Activated CD4-positive, alpha-beta T cell treated with anti-CD3 and anti-CD28 coated beads, Interleukin-2, amount 50 U/mL, for 24 hours (primary cell): ENCODE measurements around the gene AUTS2.
"Not testable (repeated sequence)": the region's sequence is repeated elsewhere in the genome, so short reads cannot be mapped to it uniquely, and the experiment has no call there.

Source experiments
- DNase-seq, 2 donors: peaks; one replicate each; pipeline ENCODE4 v3.0.0-alpha.2; 2020; ENCODE audit warnings: low read depth in 1 of 2, low spot score in 1 of 2

Gene AUTS2

DNA sequence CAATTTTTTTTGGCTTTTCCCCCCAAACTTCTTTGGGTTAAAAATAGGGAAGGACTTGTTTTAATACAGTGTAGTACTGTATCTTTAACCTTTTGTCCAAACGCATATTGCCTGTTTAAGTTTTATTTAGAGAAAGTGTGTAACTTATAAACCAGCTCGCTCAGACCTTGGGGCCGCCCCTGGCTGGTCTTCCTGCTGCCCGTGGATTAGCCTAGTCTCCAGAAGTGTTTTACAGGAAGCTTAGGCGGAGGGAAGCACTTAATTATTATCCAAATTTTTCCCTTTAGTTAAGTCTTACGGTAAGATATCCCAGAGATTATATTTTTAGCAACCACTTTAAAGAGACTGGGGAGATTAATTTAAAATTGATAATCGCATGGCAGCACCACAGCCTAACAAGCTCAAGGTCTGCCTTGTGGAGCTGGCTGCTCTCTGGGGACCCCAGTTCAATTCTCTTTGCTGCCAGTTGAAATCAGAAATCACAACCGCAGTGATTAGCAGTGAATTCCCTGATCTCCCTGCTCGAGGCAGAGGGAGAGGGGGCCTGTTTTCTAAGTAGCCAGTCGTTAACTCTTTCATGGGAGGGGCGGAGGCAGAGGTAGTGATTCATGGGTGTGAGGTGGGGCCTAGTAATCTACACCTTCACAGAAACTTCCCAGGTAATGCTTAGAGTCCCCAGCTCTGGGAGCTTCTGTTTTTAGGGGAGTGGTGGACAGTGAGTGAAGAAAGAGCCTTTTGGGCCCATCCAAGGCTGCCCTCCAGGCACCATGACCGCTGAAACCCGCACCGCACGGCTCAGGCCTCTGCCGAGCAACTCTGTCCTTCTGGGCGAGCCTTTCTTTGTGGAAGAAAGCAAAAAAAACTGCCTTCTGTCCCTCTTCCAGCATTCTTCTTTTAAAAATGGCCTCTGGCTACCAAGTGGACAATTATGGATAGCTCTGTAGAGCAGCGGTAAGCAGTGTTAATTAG is 984.9 kb downstream of the AUTS2 start:
- no peak for DNase-seq

- DNase-seq = no peak
Measured at GRCh38 chr7:70583965-70584883, 985.9 kb downstream of the AUTS2 start.

DNA sequence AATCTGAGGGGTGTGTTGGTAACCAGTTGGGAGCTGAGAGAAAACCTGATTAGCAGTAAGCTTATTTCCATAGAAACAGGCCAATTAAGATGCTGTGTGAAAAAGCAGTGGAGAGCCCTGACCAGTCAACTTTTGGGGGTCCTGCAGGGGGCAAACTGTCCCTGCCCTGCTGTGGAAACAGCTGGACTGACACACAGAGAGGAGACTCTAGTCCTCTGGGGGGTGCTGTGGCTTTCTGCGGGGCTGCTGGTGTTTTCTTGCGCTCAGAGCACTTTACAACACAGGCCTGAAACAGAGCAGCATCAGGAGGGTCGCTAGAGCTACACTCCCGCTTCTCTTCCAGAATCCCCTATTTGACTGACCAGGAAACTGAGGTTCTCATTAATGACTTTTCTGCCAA is 986.8 kb downstream of the AUTS2 start:
- DNase-seq = no peak

- DNase-seq = no peak
Measured at GRCh38 chr7:70586822-70587221, 988.5 kb downstream of the AUTS2 start.

GRCh38 chr7:70587739-70588138 is 989.5 kb downstream of the AUTS2 start:
- no peak for DNase-seq

- DNase-seq = no peak
Measured at GRCh38 chr7:70588191-70588921, 990.1 kb downstream of the AUTS2 start.

DNA sequence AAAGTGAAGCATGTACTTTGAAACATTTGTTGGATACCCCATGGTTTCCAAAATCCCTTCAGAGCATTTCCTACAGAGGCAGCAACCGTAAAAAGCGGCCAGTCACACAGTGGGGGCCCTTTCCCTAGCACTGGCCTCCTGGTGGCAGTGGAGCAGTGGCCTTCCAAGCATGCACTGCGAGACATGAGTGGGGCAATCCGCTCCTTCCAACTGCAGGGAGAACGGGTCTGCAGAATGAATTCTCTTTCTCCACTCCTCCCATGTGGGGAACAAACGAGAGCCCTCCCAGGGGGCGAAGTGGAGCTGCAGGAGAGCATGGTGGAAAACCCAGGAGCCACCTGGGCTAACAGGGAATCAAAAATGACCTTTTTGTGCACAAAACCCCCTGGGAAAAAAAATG is 990.7 kb downstream of the AUTS2 start:
- DNase-seq = no peak

DNA sequence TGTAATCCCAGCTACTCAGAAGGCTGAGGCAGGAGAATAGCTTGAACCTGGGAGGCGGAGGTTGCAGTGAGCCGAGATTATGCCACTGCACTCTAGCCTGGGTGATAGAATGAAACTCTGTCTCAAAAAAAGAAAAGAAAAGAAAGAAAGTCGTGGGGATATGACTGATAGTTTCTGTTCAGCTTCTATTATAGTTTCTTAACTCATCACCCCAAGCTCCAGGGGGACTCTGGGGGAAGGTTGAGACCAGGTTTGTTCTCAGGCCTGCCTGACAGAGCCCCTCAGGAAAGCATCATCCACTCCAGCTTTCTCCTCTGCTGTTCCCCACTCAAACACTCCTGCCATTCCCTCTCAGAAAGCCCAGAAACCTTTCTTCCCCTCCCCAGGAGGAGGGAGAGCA is 991.3 kb downstream of the AUTS2 start:
- DNase-seq = no peak

DNA sequence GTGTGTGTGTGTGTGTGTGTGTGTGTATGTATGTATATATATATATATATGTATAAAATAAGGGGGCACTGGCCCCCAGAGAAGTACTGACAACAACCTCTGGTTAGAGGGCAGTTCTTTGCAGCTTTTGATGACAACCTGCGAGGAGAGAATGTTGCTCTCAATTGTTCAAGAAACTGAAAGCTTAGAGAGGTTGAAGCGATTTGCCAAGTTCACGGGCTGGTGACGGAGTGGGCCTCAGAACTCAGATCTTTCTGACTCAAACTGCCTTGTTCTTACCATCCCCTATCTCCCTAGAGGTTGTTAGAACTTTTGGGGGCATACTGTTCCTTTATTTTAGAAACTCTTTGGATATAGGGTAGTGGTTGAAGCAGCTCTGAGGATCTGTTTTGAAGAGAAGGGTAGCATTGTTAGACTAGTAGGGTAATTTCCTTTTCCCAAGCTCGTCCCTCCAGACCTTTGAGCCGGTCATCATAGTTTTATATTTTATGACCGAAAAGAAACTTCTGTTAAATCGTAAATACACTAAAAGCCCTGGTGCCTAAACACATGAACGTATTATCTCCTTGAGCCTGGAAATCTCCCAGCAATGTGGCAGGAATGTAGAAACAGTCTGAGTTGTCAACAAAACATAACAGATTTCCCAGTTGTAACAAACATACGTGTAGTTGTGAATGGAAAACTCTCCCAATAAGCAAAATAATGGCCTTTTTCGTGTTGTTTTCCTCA is 992.0 kb downstream of the AUTS2 start:
- DNase-seq = no peak

- no peak for DNase-seq
Measured at GRCh38 chr7:70591643-70592042, 993.4 kb downstream of the AUTS2 start.

DNA sequence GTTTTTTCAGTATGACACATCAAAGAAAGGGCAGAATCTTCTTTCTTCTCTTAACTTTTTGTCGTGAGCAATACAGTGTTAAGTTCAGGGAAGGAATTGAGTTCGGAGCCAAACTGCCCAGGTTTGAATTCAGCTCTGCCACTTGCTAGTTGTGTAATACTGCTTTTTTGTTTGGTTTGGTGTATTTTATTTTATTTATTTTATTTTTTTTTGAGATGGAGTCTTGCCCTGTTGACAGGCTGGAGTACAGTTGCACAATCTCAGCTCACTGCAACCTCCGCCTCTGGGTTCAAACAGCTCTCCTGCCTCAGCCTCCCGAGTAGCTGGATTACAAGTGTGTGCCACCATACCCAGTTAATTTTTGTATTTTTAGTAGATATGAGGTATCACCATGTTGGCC is 993.9 kb downstream of the AUTS2 start:
- no peak for DNase-seq

DNA sequence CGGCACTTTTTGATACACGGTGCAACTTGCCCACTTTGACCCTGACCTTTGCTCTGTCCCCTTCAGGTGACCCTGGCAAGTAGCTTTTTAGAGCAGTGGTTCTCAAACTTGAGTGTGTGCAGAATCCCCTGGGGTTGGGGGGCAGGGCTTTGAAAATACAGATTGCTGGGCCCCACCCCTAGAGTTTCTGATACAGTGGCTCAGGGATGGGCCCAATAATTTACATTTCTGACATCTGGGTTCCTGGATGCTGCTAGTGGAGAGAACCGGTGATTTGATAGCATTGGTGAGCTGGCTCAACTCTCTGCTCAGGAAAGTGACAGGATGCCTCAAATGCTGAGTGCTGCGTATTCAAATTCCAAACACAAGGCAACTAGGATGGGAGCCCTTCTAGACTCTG is 995.9 kb downstream of the AUTS2 start:
- DNase-seq = no peak

GRCh38 chr7:70594885-70595284 is 996.6 kb downstream of the AUTS2 start:
- not testable (repeated sequence) for DNase-seq

- no peak for DNase-seq
Measured at GRCh38 chr7:70595370-70595754, 997.1 kb downstream of the AUTS2 start.

- peak in 1 of 2 donors; percentile 0 for DNase-seq
Measured at GRCh38 chr7:70595755-70596597, 997.7 kb downstream of the AUTS2 start.

- no peak for DNase-seq
Measured at GRCh38 chr7:70596598-70596913, 998.3 kb downstream of the AUTS2 start.

DNA sequence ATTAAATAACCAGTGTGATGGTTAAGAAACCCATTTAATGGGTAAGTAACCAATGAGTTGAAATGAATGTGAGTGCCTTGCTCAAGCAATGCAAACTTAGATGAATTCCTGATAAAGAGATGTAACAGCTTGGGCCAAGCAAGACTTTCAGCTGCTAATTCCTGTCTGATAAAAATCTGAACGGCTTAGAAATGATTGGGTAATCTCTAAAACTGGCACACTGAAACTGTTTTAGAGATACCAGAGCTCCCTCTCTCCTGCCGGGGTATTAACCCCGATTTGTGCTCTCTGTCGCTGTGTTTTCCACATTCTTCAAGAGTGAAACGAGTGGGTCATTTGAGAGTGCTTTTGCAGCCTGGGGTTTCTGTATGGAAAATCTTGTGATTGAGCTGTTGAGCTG is 998.8 kb downstream of the AUTS2 start:
- no peak for DNase-seq

GRCh38 chr7:70598976-70599375 is 1000.7 kb downstream of the AUTS2 start:
- no peak for DNase-seq

DNA sequence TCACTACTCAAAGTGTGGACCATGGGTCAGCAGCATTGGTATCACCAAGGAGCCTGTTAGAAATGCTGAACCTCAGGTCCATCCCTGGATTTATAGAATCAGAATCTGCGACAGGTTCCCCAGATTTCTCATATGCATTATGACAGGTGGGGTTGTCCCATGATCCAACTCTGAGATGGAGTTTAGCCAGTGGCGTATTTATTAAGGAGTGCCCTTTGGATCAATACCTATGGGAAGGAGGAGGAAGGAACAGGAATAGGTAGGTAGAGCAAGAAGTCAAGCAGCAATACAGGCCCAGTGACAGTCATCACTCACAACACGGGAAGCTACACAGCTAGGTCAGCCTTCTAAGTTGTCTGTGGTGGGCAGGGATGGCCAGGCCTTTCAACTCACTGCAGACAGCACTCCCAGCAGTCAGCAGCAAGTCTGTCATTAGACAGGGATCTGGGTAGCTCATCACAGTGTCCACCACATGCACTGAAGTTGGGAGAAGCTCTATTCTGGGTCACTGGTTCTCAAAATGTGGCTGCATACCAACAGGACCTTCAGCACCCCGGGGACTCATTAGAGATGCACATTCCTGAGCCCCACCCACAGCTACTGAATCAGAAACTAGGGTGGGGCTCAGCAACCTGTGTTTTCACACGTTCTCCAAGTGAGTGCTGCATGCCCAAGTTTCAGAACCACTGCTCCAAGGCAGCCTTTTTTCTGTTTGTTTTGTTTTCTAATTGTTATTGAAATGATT is 1001.3 kb downstream of the AUTS2 start:
- no peak for DNase-seq
